Suprapubic skin (tissue), 4 donors: ENCODE measurements around the gene SCOC. TPM values are rescaled to one million over a fixed set of nuclear protein-coding genes. Genes with fewer than 3 reads are reported as not detected.

Experiments used
- DNase-seq, 2 donors: peaks; one replicate each; pipeline ENCODE4 v3.0.0-alpha.2; 2019; ENCODE audit warnings: low spot score in 2 of 2
- H3K27ac ChIP-seq: fragments of 200-600 bp; sonication (generic); one replicate; pipeline ENCODE4 v1.5.1; 2019
- H3K27me3 ChIP-seq: fragments of 200-600 bp; sonication (generic); one replicate; pipeline ENCODE4 v1.5.1; 2019
- H3K36me3 ChIP-seq: fragments of 200-600 bp; sonication (generic); one replicate; pipeline ENCODE4 v1.5.1; 2019
- H3K4me1 ChIP-seq: fragments of 200-600 bp; sonication (generic); one replicate; pipeline ENCODE4 v1.5.1; 2019
- H3K4me3 ChIP-seq: fragments of 200-600 bp; sonication (generic); one replicate; pipeline ENCODE4 v1.5.1; 2019; ENCODE audit warnings: mild to moderate bottlenecking
- H3K9me3 ChIP-seq: fragments of 200-600 bp; sonication (generic); one replicate; pipeline ENCODE4 v1.5.1; 2019
- EP300 ChIP-seq: sonication (generic); formaldehyde crosslinking; IDR thresholded peaks from one replicate; pipeline ENCODE4 v1.6.1; 2017; ENCODE audit warnings: antibody characterized with exemption
- POLR2A ChIP-seq, 2 donors: fragments of 450-650 bp; IDR thresholded peaks; one replicate each; pipeline ENCODE4 v1.6.1; 2017; ENCODE audit warnings: antibody characterized with exemption in 2 of 2, mild to moderate bottlenecking in 2 of 2, moderate library complexity in 2 of 2
- POLR2AphosphoS5 ChIP-seq, 3 donors: sonication (generic); formaldehyde crosslinking; IDR thresholded peaks; one replicate each; pipeline ENCODE4 v1.6.1; 2017; ENCODE audit warnings: antibody characterized with exemption in 3 of 3
- WGBS: methylation state at CpG from one replicate; pipeline ENCODE4 v1.1.5; 2018; 5-methylcytosine and 5-hydroxymethylcytosine counted together
- total RNA-seq, 4 donors: library from RNA; depleted of rRNA; stranded (reverse); fragments of >200 nt; gene quantifications; one replicate each; pipeline ENCODE4 v1.1.0, GENCODE V29; 2016
- TF ChIP-seq, protein P1 (sequence below), 2 donors: fragments of 200-600 bp in 1 of 2; fragments of 450-650 bp in 1 of 2; sonication (generic) in 1 of 2; IDR thresholded peaks; one replicate each; pipeline ENCODE4 v1.5.1; 2016 to 2019; ENCODE audit warnings: antibody characterized with exemption in 2 of 2, mild to moderate bottlenecking in 1 of 2, moderate library complexity in 1 of 2

The SCOC gene
- total RNA-seq, 4 donors from 2014 or later: 26.9 to 42.9 (median 34.4) TPM

GRCh38 chr4:140353786-140354185 lies 19.7 kb upstream of the SCOC start:
- no peak overlapping the region for H3K27ac ChIP-seq

GRCh38 chr4:140355288-140355687 lies 18.2 kb upstream of the SCOC start:
- TF ChIP-seq POLR2AphosphoS5 (IDR thresholded peaks at IDR 0.05) (no peak), EP300 (no peak), POLR2A (IDR thresholded peaks at IDR 0.05) (no peak)
- TF ChIP-seq, protein P1, sequence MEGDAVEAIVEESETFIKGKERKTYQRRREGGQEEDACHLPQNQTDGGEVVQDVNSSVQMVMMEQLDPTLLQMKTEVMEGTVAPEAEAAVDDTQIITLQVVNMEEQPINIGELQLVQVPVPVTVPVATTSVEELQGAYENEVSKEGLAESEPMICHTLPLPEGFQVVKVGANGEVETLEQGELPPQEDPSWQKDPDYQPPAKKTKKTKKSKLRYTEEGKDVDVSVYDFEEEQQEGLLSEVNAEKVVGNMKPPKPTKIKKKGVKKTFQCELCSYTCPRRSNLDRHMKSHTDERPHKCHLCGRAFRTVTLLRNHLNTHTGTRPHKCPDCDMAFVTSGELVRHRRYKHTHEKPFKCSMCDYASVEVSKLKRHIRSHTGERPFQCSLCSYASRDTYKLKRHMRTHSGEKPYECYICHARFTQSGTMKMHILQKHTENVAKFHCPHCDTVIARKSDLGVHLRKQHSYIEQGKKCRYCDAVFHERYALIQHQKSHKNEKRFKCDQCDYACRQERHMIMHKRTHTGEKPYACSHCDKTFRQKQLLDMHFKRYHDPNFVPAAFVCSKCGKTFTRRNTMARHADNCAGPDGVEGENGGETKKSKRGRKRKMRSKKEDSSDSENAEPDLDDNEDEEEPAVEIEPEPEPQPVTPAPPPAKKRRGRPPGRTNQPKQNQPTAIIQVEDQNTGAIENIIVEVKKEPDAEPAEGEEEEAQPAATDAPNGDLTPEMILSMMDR (IDR thresholded peaks at IDR 0.05): no peak
- H3K36me3 ChIP-seq: no peaks in the 10 kb centered on the region

More at GRCh38 chr4:140353786-140354185, 19.7 kb upstream of the SCOC start:
- H3K4me1 ChIP-seq: no peaks in the 10 kb centered on the region
- no peaks in the 10 kb centered on the region for H3K9me3 ChIP-seq
- no peak for TF ChIP-seq POLR2AphosphoS5 (IDR thresholded peaks at IDR 0.05)
- TF ChIP-seq, protein P1 (IDR thresholded peaks at IDR 0.05): no peak
- no peak for TF ChIP-seq POLR2A (IDR thresholded peaks at IDR 0.05)
- TF ChIP-seq EP300: no peak
- no peaks in the 10 kb centered on the region for H3K36me3 ChIP-seq
- H3K27me3 ChIP-seq: peaks cover 4% of the 10 kb centered on the region
- no peak for DNase-seq
- 66% methylated on average over 6 of the region's 6 CpGs for WGBS
- H3K4me3 ChIP-seq: no peak overlapping the region

GRCh38 chr4:140357868-140358267 lies 15.6 kb upstream of the SCOC start:
- peaks cover 3% of the 10 kb centered on the region for H3K4me1 ChIP-seq
- H3K27me3 ChIP-seq: peaks cover 4% of the 10 kb centered on the region
- H3K4me3 ChIP-seq: no peak overlapping the region
- DNase-seq: no peak
- H3K27ac ChIP-seq: no peak overlapping the region
- H3K9me3 ChIP-seq: no peaks in the 10 kb centered on the region
- no peaks in the 10 kb centered on the region for H3K36me3 ChIP-seq
- TF ChIP-seq EP300: no peak
- 80% methylated on average over 3 of the region's 3 CpGs for WGBS

More at GRCh38 chr4:140355288-140355687, 18.2 kb upstream of the SCOC start:
- no peak overlapping the region for H3K4me3 ChIP-seq
- peaks cover 4% of the 10 kb centered on the region for H3K27me3 ChIP-seq
- H3K9me3 ChIP-seq: no peaks in the 10 kb centered on the region
- no peak overlapping the region for H3K27ac ChIP-seq
- 70% methylated on average over 1 of the region's 1 CpG for WGBS
- H3K4me1 ChIP-seq: peaks cover 3% of the 10 kb centered on the region
- no peak for DNase-seq

GRCh38 chr4:140358281-140358680 lies 15.2 kb upstream of the SCOC start:
- Histone ChIP-seq H3K4me1 (peaks cover 3% of the 10 kb centered on the region), H3K27me3 (peaks cover 4% of the 10 kb centered on the region), H3K4me3 (no peak overlapping the region), H3K9me3 (no peaks in the 10 kb centered on the region), H3K27ac (no peak overlapping the region), H3K36me3 (no peaks in the 10 kb centered on the region)
- 0% methylated on average over 1 of the region's 1 CpG for whole genome bisulfite sequencing
- DNase-seq: no peak
- TF ChIP-seq, protein P1 (IDR thresholded peaks at IDR 0.05): no peak
- no peak for TF ChIP-seq EP300
- no peak for TF ChIP-seq POLR2A (IDR thresholded peaks at IDR 0.05)
- TF ChIP-seq POLR2AphosphoS5 (IDR thresholded peaks at IDR 0.05): no peak

- Histone ChIP-seq H3K4me3 (no peak overlapping the region), H3K27ac (no peak overlapping the region), H3K27me3 (peaks cover 4% of the 10 kb centered on the region), H3K9me3 (no peaks in the 10 kb centered on the region), H3K36me3 (no peaks in the 10 kb centered on the region), H3K4me1 (peaks cover 3% of the 10 kb centered on the region)
- peak; percentile 79 to 82 for DNase-seq
- TF ChIP-seq, protein P1 (IDR thresholded peaks at IDR 0.05): peak; percentile 78 to 81
- no peak for TF ChIP-seq POLR2AphosphoS5 (IDR thresholded peaks at IDR 0.05)
- 20% methylated on average over 7 of the region's 7 CpGs for WGBS
Measured at GRCh38 chr4:140359562-140360427, 13.7 kb upstream of the SCOC start.
